GM18873 (cell line): ENCODE measurements around the gene ZNF74.
"Not testable (repeated sequence)": the region's sequence is repeated elsewhere in the genome, so short reads cannot be mapped to it uniquely, and the experiment has no call there.

ENCODE experiments used
- ATAC-seq: cut with Tn5 transposase; IDR thresholded peaks from one replicate; pipeline ENCODE4 v1.9.1; 2021; ENCODE audit warnings: mild to moderate bottlenecking, moderate library complexity, moderate number of reproducible peaks; ENCODE audit not compliant: unreplicated experiment, low FRiP score

ZNF74 gene

DNA sequence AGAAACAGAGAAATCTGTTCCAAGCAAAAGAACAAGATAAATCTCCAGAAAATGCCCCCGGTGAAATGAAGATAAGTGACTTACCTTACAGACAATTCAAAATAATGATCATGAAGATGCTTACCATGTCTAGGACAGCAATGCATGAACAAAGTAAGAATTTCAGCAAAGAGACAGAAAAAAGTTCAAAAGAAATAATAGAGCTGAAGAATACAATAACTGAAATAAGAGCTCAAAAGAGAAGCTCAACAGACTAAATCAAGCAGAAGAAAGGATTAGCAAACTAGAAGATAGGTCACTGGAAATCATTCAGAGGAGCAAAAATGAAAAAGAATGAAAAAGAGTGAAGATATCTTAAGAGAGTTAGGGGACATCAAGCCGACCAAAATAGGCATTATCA, 19.8 kb upstream of the ZNF74 start:
- not testable (repeated sequence) for ATAC-seq

DNA sequence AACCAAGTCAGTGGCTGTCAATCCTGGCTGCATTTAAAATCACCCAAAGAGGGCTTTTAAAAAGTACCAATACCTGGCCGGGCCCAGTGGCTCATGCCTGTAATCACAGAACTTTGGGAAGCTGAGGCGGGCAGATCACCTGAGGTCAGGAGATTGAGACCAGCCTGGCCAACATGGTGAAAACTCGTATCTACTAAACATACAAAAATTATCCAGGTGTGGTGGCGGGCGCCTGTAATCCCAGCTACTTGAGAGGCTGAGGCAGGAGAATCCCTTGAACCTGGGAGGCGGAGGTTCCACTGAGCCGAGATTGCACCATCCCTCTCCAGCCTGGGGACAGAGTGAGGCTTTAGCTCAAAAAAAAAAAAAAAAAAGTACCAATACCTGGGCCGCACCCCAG, 17.7 kb upstream of the ZNF74 start:
- ATAC-seq: not testable (repeated sequence)

DNA sequence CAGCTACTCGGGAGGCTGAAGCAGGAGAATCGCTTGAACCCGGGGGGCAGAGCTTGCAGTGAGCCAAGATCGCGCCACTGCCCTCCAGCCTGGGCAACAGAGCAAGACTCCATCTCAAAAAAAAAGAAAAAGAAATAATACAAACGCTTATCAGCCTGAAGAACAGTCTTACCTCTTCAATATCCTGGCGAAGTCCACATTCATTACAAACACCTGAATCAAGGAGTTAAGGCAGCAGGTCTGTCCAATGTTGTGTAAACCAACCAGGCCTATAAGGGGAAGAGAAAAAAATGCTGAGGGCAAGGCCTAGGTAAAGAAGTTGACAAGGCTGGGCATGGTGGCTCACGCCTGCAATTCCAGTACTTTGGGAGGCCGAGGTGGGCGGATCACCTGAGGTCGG, 17.0 kb upstream of the ZNF74 start:
- ATAC-seq: not testable (repeated sequence)

DNA sequence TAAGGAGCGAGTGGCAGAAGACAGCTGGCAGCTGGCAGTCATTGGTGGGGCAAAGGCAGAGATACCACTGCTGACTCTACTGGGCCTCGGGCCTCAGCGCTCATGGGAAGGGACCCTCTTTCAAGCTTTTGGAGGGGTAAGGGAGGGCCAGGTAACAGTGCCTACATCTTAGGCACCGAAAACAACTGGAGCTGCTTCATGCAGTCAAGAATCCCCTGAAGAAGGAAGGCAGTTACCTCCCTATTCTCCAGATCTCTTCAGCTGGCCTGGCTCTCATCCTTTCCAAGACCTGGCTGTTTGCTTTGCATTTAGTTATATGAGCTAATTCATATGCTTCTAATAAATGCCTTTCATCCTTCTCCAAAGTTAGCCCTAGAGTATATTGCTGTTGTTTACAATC, 15.8 kb upstream of the ZNF74 start:
- ATAC-seq: no peak

DNA sequence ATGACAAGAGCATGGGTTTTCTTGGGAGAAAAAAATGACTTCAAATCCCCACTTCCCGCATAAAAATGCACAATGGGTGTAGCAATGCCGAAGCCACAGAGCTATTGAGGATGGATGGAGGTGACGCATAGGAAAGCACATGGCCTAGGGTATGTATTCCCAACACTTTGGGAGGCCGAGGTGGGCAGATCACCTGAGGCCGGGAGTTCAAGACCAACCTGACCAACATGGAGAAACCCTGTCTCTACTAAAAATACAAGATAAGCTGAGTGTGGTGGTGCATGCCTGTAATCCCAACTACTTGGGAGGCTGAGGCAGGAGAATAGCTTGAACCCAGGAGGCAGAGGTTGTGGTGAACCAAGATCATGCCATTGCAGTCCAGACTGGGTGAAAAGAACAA, 15.3 kb upstream of the ZNF74 start:
- not testable (repeated sequence) for ATAC-seq

DNA sequence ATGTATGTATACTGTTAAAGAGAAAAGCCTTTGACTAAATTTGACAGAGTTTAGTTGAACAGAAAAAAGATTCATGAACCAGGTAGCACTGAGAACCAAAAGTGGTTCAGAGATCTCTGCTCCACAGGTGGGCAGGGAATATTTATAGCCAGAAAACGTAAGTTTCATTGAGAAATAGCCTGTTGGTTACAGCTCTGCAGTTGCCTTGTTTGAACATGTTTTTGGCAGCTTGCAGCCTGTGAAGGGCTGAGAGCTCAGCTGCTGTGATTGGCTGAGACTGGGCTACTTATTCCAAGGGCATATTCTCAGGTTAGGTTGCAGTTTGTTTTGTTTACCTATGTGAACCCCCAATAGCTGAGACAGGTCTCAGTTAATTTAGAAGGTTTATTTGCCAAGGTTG, 13.5 kb upstream of the ZNF74 start:
- ATAC-seq: no peak

DNA sequence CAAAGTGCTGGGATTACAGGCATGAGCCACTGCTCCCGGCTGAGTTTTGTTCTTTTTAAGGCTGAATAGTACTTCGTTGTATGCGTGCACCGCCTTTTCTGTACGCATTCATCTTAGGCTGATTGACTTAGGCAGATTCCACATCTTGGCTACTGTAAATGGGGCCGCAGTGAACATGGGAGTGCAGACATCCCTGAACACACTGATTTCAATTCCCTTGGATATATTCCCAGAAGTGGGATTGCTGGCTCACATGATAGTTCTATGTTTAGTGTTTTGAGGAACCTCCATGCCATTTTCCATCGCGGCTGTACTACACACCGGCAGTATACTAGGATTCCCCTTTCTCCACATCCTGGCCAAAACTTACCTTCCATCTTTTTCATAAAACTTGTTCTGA, 10.4 kb upstream of the ZNF74 start:
- no peak for ATAC-seq

DNA sequence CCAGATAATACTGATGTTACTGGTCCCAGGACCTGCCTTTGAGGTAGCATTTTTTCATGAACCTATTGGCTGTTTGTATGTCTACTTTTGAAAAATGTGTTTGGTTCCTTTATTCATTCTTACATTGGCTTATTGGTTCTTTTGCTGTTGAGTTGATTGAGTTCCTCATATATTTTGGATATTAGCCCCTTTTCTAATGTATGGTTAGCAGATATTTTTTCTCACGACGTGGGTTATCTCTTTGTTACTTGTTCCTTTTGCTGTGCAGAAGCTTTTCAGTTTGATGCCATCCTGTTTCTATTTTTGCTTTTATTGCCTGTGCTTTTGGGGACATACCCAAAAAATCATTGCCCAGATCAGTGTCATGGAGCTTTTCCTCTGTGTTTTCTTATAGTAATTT, 9.8 kb upstream of the ZNF74 start:
- ATAC-seq: no peak

DNA sequence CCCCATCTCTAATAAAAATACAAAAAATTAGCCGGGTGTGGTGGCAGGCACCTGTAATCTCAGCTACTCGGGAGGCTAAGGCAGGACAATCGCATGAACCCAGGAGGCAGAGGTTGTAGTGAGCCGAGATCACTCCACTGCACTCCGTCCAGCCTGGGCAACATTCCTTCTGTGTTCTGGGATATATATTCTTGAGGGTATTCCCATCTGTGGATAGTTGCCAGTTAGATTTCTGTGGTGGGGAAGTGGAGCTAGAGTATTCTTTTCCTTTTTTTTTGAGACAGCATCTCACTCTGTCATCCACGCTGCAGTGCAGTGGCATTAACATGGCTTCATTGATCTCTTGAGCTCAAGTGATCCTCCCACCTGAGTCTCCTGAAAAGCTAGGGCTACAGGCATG, 9.1 kb upstream of the ZNF74 start:
- ATAC-seq: no peak

DNA sequence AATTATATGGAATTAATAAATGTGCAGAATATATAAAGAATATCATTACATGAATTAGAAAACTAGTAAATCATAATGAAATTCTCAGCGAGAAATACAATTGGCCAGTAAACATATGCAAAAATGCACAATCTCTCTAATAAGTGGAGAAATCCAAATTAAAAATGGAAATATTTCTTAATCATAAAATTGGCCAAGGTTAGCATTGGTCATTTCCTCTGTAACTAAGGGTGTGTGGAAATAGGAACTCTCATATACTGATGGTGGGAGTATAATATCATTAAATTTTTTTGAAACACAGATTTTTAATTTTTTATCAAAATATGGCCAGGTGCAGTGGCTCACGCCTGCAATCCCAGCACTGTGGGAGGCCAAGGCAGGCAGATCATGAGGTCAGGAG, 7.6 kb upstream of the ZNF74 start:
- ATAC-seq: no peak

DNA sequence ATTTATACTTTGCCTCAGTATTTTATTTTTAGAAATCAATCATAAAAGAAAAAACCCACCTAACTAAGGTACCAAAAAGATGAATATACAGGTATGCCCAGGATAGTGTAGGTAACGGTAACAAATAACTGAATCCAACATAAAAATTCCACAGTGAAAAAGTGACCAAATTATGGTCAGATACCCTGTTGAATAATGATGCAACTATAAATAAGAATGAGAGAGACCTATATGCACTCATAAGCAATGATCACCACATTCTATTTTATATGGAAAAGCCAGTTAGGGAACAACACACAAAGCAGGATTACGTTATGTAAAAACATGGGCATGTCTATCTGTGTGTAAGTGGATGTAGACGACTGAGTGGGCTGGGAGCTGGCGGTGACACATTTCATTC, 7.0 kb upstream of the ZNF74 start:
- no peak for ATAC-seq

DNA sequence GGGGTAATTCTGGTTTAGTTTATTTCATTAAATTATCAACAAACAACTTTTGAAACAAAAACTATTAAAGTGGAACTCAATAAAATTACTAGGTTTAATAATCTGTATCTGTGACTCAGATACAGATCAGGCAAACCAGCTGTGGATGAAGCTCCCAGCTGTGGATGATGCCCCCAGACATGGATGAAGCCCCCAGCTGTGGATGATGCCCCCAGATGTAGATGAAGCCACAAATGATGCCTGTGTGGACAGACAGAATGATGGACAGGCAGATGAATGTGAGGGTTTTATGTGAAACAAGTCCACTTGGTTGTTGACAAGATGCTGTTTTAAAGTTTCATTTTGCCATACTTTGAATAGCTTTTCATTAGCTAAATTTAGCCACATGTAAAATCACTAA, 5.8 kb upstream of the ZNF74 start:
- no peak for ATAC-seq

DNA sequence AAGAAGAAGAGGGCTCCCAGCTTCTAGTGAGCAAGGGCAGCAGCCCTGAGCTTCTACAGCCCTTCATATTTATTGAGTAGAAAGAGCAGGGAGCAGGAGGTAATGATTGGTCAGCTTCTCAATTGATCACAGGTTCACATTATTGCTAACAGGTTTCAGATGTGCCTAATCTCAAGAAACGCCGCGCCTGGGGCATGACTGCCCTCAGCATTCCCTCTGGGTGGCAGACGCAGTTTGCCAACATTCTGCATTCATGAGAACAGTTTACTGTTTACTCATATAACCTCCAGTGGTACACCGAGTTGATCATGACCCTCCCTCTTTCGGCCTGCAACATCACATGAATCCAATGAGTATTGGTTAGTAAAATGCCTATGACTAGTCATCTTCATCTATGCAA, 4.7 kb upstream of the ZNF74 start:
- ATAC-seq: no peak

DNA sequence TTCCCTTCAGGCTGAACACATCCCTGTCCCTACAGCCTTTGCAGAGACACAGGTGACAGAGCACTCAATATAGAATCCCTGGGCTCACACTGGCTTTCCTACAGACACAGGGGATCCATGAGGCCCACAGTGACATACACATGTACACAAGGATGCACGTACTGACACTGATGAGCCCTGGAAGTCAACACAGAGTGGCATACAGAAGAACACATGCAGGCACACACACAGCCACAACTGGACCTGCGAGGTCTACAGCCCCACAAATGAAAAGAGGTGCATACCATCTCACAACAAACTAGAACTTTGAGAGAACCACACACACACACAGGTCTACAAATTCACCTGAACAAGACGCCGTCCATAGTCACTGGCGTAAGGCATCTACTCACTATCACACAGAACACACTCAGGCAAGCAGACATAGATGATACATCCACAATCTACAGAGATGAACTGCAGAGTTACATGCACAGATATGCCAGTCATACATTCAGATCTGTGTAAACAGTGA, 3.5 kb upstream of the ZNF74 start:
- ATAC-seq: no peak

DNA sequence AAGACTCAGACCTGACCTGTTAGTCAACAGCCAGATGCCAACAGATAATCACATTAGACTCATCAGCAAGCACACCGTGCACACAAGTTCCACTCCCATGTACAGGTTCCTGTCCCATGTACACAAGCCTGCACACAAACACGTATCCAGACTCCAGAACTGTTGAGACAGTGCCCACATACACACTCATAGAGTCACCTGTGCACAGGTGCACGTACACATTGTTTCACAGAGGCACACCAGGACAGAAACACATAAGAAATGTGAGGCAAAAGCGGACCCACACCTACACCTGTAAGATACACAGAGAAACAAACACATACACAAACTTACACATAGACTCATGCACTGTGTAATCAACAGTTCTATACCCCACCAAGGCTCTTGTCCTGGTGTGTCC, 2.7 kb upstream of the ZNF74 start:
- no peak for ATAC-seq

DNA sequence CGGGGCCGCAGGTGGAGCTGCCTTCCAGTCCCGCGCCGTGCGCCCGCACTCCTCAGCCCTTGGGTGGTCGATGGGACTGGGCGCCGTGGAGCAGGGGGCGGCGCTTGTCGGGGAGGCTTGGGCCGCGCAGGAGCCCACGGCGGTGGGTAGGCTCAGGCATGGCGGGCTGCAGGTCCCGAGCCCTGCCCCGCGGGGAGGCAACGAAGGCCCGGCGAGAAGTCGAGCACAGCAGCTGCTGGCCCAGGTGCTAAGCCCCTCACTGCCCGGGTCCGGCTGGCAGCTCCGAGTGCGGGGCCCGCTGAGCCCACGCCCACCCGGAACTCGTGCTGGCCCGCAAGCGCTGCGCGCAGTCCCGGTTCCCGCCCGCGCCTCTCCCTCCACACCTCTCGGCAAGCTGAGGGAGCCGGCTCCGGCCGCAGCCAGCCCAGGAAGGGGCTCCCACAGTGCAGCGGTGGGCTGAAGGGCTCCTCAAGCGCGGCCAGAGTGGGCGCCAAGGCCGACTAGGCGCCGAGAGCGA, 1.5 kb upstream of the ZNF74 start:
- ATAC-seq: not testable (repeated sequence)

DNA sequence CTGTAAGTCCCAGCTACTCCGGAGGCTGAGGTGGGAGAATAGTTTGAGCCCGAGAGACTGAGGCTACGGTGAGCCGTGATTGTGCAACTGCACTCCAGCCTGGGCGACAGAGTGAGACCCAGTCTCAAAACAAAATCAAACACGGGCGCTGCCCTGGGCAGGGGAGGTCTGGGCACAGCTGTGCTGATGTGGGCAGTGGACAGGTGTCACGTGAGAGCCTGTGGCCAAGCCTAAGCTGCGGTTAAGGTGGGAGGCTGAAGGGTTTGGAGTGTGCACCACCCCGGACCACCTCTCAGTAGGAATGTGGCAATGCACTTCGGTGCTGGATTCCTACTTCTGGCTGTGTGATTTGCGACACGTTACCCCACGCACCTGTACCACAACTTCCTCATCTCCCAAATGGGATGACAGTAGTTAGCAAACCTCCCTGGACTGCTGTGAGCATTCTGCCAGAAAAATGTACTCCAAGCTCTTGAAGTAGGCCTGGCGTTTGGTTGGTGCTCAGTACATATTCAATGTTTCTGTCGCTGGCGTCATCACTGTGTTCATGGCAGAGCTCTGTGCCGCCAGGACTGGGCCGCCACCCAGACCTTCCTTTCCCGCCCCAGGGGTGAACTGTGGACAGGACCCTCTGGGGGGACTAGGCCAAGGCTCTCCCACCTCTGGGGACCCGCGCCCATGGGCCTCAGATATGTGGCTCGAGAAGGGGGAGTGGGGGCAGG, 807 bp upstream of the ZNF74 start:
- ATAC-seq: no peak

DNA sequence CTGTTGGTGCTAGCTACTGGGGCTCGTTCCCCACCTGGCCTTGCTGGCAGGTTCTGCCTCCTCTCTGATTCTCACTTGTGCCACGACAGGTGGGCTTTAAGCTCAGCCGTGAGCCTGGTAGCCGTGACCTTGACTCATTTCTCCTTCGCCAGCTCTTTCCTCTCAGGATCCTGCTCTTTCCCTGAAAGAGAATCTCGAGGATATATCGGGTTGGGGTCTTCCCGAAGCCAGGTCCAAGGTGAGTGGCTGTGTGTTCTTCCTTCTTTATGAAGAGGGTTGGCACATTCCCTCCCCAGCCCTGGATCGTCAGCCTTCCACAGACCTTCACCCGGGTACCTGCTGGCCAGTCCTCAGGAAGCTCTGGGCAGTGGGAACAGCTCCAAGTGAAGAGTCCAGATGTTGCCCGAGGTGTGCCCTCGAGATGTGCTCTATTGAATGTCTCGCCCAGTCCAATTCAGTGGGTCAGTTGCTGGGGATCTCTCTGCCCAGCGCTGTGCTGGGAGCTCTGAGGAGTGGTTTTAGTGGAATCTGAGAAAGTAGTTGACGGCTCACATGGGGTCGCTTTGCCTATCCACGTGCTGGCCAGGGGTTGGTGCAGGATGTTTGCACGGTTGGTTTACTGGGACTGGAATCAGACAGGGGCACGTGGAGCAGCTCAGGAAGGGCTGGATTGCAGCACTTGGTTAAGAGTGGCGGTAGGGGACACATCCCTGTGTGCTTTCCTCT, 1.4 kb downstream of the ZNF74 start:
- ATAC-seq: no peak

DNA sequence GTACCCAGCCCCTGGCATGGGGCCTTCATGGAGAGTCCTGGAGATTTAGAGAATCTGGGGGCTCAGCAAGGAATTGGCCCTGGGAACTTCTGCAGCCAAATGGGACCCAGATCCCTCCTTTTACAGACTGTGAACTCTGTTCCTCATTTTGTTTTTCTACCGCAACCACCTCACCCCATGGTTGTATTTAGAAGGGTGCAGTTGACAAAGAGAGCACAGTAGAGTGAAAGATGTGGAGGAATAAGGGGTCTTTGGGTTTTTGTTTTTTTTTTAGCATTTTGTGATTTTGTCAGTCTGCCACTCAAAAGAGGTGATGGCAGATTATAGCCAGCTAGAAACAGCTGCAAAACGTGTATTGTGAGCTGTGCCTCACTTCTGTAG, 1.9 kb downstream of the ZNF74 start:
- no peak for ATAC-seq

DNA sequence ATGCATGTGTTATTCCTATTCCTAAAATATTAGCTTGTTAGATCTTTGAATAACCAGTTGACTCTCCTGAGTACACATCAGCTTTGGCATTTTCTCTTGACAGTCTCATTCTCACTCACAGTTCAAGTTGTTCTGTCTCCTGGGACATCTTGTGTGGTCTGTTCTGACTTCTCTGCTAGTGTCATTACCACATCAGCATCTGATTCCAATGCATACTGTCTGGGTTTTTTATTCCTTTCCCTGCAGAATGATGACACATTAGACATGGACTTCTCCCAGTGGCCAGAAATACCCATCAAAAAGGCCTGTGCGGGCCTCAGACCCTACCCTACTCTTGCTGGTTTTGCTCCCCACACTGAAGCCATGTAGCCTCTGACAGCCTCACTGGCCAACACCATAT, 2.7 kb downstream of the ZNF74 start:
- no peak for ATAC-seq

DNA sequence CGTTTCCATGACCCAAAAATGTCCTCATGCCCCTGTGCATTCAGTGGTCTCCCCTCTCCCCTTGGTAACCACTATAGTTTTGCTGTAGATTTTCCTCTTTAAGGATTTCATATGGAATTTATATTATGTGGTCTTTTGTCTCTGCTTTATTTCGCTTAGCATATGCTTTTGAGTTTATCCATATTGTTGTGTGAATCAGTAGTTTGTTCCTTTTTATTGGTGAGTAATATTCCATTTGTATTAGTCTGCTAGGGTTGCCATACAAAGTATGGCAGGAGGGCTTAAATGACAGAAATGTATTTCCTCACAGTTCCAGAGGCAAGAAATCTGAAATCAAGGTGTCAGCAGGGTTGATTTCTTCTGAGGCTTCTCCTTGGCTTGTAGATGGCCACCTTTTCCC, 3.5 kb downstream of the ZNF74 start:
- ATAC-seq: no peak

DNA sequence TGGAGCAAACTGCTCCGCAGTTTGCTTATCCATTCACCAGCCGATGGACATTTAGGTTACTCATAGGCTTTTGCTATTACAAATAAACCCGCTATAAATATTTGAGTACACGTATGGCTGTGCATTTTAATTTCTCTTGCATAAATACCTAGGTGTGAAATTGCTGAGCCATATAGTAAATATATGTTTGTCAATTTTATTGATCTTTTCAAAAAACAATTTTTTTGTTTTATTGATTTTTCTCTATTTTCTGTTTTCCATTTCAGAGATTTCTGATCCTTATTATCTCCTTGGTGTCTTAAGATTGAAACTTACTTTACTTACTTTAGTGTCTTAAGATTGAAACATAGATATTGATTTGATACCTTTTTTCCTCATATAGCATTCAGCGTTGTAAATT, 4.5 kb downstream of the ZNF74 start:
- ATAC-seq: no peak
